ENCODE results near the gene NEURL3. TPM values are rescaled to one million over a fixed set of nuclear protein-coding genes. Genes with fewer than 3 reads are reported as not detected.

NEURL3 gene
- total RNA-seq, 1 donor from 2014 or later: not detected

DNA sequence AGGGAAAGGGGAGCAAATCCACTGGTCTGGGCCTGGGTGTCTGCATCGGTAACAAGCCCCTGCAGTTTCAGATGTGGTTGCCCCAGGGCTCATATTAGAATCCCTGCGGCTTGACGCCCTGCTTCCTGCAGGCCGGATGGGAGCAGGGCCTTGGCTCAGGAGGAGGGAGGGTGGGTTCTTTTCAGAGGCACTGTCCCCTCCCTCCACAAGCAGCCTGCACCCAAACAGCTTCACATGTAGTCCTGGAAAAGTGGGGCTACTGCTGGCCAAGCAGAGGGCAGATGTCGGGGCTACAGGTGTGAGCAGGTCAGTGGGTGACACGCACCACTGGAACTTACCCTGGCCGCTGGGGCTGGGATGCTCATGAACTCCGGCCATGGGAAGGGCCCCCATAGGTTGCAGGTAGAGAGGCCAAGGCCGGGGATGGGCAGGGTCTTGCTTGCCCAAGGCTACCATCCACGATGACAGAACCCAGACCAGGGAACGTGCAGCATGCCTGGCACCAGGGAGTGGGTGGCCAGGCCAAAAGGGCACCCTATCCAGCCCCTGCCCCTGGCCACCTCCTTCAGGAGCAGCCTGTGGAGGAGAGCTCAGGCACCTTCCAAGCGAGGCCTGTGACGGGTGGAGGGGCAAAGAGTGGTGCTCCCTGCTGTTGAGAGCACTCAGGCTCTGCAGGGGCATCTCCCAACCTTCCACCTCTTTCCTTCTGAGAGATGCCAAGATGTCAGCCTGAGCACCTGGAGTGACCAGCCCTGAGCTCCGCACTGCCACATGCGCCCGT lies 48.2 kb upstream of the NEURL3 start:
- no peak for DNase-seq (ENCODE audit: low spot score)
- Histone ChIP-seq H3K36me3 (no peaks in the 10 kb centered on the region), H3K27ac (no peak overlapping the region)

DNA sequence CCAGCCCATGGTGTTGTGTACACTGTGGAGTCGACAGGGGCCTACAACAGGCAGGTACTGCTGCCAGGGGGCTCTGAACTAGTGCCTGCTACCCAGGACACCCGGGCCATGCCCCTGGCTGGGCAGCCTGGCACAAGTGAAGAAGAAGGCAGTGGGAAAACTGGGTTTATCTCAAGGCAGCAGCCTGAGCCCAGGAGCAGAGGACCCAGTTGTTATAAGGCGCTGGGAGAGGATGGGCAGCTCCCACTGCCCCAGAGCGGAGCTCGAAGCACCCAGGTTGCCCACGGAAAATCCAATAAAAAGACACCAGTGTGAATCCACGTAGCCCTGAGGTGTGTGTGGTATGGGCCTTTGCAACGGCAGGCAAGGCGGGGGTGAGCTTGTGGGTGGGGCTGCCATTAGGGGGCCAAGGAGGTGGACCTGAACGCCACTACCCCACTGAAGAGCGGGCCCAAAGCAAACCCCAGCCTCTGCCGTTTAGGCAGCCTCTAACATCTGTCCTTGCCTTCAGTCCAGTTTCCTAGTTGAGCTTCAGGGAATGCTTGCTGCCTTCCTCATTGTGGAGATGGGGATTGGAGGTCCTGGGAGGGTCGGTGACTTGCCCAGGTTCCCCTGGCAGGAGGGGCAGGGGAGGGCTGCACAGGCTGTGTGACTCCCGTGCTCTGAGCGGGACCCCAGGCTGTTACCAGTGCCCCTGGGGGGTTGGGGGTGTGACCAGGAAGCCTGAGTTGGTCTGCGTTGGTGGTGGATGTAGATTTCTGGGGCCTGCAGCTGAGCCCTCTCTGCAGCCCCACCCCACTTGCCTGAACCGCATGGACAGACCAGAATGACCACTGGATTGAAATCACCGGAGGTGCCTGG lies 47.4 kb upstream of the NEURL3 start:
- Histone ChIP-seq H3K9me3 (ENCODE audit: low read depth) (no peaks in the 10 kb centered on the region), H3F3A (ENCODE audit: low read depth) (no peaks in the 10 kb centered on the region), H3K4me1 (no peaks in the 10 kb centered on the region), H3K27me3 (no peaks in the 10 kb centered on the region), H3K79me2 (ENCODE audit: low read depth) (no peaks in the 10 kb centered on the region), H3K27ac (no peak overlapping the region), H4K20me1 (ENCODE audit: low read depth) (no peaks in the 10 kb centered on the region), H3K4me3 (no peak overlapping the region), H2AFZ (replicated peaks) (no peak overlapping the region), H3K4me2 (no peak overlapping the region), H3K9ac (no peak overlapping the region), H3K36me3 (no peaks in the 10 kb centered on the region)
- DNase-seq (ENCODE audit: low spot score): no peak
- Mint-ChIP-seq H3K4me1 (no peaks in the 10 kb centered on the region), H3K9me3 (no peaks in the 10 kb centered on the region), H3K36me3 (no peaks in the 10 kb centered on the region), H3K4me3 (no peak overlapping the region), H3K27ac (no peak overlapping the region), H3K27me3 (ENCODE audit: insufficient read depth, low read depth) (peaks cover 4% of the 10 kb centered on the region)
- TF ChIP-seq EZH2 (IDR thresholded peaks at IDR 0.05): no peak
- TF ChIP-seq, protein P1, sequence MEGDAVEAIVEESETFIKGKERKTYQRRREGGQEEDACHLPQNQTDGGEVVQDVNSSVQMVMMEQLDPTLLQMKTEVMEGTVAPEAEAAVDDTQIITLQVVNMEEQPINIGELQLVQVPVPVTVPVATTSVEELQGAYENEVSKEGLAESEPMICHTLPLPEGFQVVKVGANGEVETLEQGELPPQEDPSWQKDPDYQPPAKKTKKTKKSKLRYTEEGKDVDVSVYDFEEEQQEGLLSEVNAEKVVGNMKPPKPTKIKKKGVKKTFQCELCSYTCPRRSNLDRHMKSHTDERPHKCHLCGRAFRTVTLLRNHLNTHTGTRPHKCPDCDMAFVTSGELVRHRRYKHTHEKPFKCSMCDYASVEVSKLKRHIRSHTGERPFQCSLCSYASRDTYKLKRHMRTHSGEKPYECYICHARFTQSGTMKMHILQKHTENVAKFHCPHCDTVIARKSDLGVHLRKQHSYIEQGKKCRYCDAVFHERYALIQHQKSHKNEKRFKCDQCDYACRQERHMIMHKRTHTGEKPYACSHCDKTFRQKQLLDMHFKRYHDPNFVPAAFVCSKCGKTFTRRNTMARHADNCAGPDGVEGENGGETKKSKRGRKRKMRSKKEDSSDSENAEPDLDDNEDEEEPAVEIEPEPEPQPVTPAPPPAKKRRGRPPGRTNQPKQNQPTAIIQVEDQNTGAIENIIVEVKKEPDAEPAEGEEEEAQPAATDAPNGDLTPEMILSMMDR (IDR thresholded peaks at IDR 0.05): no peak
- no peak for TF ChIP-seq EZH2phosphoT487 (IDR thresholded peaks at IDR 0.05)

More for the DNA sequence above, 48.2 kb upstream of the NEURL3 start:
- Mint-ChIP-seq H3K27me3 (ENCODE audit: insufficient read depth, low read depth) (peaks cover 6% of the 10 kb centered on the region), H3K36me3 (no peaks in the 10 kb centered on the region), H3K27ac (no peak overlapping the region), H3K4me3 (no peak overlapping the region), H3K4me1 (no peaks in the 10 kb centered on the region), H3K9me3 (no peaks in the 10 kb centered on the region)
- no peaks in the 10 kb centered on the region for H3K79me2 ChIP-seq (ENCODE audit: low read depth)
- H2AFZ ChIP-seq (replicated peaks): no peak overlapping the region
- H3K4me2 ChIP-seq: no peak overlapping the region
- H3K4me3 ChIP-seq: no peak overlapping the region
- no peaks in the 10 kb centered on the region for H3F3A ChIP-seq (ENCODE audit: low read depth)
- H3K9ac ChIP-seq: no peak overlapping the region
- H3K9me3 ChIP-seq (ENCODE audit: low read depth): no peaks in the 10 kb centered on the region
- H3K4me1 ChIP-seq: no peaks in the 10 kb centered on the region
- H3K27me3 ChIP-seq: no peaks in the 10 kb centered on the region
- TF ChIP-seq, protein P1 (IDR thresholded peaks at IDR 0.05): no peak
- TF ChIP-seq EZH2phosphoT487 (IDR thresholded peaks at IDR 0.05): no peak
- TF ChIP-seq EZH2 (IDR thresholded peaks at IDR 0.05): no peak
- H4K20me1 ChIP-seq (ENCODE audit: low read depth): no peaks in the 10 kb centered on the region

DNA sequence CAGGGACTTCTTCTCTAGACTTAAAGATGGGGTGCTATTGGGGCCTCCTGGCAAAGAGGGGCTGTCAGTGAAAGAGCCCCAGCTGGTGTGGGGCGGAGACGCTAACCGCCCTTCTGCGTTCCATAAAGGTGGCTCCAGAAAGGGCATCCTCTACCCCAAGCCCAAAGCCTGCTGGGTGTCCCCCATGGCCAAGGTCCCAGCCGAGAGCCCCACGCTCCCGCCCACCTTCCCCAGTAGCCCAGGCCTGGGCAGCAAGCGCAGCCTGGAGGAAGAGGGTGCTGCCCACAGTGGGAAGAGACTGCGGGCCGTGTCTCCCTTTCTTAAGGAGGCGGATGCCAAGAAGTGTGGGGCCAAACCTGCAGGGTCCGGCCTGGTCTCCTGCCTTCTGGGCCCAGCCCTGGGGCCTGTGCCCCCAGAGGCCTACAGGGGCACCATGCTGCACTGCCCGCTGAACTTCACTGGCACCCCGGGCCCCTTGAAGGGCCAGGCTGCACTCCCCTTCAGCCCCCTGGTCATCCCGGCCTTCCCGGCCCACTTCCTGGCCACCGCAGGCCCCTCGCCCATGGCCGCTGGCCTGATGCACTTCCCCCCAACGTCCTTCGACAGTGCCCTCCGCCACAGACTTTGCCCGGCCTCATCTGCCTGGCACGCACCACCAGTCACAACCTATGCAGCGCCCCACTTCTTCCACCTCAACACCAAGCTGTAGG lies 46.6 kb upstream of the NEURL3 start:
- Mint-ChIP-seq H3K27ac (no peak overlapping the region), H3K27me3 (ENCODE audit: insufficient read depth, low read depth) (peaks cover 4% of the 10 kb centered on the region), H3K9me3 (no peaks in the 10 kb centered on the region), H3K36me3 (no peaks in the 10 kb centered on the region), H3K4me3 (no peak overlapping the region), H3K4me1 (no peaks in the 10 kb centered on the region)
- H3K27ac ChIP-seq: no peak overlapping the region
- no peaks in the 10 kb centered on the region for H3K79me2 ChIP-seq (ENCODE audit: low read depth)
- no peak overlapping the region for H2AFZ ChIP-seq (replicated peaks)
- no peaks in the 10 kb centered on the region for H3K36me3 ChIP-seq
- no peak overlapping the region for H3K9ac ChIP-seq
- H3K4me1 ChIP-seq: no peaks in the 10 kb centered on the region
- DNase-seq (ENCODE audit: low spot score): no peak
- TF ChIP-seq EZH2 (IDR thresholded peaks at IDR 0.05) (no peak), EZH2phosphoT487 (IDR thresholded peaks at IDR 0.05) (no peak)
- TF ChIP-seq, protein P1 (IDR thresholded peaks at IDR 0.05): no peak
- H3K9me3 ChIP-seq (ENCODE audit: low read depth): no peaks in the 10 kb centered on the region
- H3F3A ChIP-seq (ENCODE audit: low read depth): no peaks in the 10 kb centered on the region
- no peaks in the 10 kb centered on the region for H4K20me1 ChIP-seq (ENCODE audit: low read depth)
- no peak overlapping the region for H3K4me3 ChIP-seq
- no peaks in the 10 kb centered on the region for H3K27me3 ChIP-seq
- H3K4me2 ChIP-seq: no peak overlapping the region
